ENCODE results near the gene RIPK4. TPM values are rescaled to one million over a fixed set of nuclear protein-coding genes. Genes with fewer than 3 reads are reported as not detected.

RIPK4 gene
- total RNA-seq, 3 donors from 2014 or later (not counting 1 experiment from before 2014, with no cell fraction given) = 0.09 TPM; not detected in 2

DNA sequence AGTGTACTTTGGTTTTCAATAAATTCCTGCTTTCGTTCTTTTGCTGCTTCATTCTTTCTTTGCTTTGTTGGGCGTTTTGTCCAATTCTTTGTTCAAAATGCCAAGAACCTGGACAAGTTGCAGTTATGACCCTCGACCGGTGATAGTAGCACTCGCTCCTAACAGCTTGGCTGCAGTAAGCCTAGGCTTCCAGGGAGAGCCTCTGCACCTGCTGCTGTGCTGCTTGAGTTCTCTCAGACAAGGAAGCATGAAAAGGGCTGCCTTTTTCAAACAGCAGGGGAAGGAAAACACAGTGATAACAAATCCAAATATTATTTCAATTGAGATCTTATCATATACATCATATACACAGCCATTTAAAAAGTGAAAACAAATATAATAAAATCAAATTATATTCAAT, 12.8 kb upstream of the RIPK4 start:
- no peak overlapping the region for H3K4me3 Mint-ChIP-seq
- no peak for ATAC-seq

GRCh38 chr21:41778930-41779600, 12.2 kb upstream of the RIPK4 start:
- no peaks in the 10 kb centered on the region for H3K9me3 ChIP-seq (ENCODE audit: control insufficient read depth, insufficient read depth, low read length)
- H3K27me3 Mint-ChIP-seq (ENCODE audit: low read depth in 2 of 2) = peaks cover 36 to 57% of the 10 kb centered on the region in 2 donors
- DNase-seq = no peak
- no peak for ATAC-seq
- H3K27ac Mint-ChIP-seq = no peak overlapping the region
- no peak overlapping the region for H3K4me3 ChIP-seq (ENCODE audit: low read length)
- H3K4me1 ChIP-seq (ENCODE audit: control insufficient read depth, insufficient read depth, low read length) = no peaks in the 10 kb centered on the region
- no peaks in the 10 kb centered on the region for H3K36me3 ChIP-seq (ENCODE audit: control insufficient read depth, insufficient read depth, low read length)
- TF ChIP-seq, protein P1, sequence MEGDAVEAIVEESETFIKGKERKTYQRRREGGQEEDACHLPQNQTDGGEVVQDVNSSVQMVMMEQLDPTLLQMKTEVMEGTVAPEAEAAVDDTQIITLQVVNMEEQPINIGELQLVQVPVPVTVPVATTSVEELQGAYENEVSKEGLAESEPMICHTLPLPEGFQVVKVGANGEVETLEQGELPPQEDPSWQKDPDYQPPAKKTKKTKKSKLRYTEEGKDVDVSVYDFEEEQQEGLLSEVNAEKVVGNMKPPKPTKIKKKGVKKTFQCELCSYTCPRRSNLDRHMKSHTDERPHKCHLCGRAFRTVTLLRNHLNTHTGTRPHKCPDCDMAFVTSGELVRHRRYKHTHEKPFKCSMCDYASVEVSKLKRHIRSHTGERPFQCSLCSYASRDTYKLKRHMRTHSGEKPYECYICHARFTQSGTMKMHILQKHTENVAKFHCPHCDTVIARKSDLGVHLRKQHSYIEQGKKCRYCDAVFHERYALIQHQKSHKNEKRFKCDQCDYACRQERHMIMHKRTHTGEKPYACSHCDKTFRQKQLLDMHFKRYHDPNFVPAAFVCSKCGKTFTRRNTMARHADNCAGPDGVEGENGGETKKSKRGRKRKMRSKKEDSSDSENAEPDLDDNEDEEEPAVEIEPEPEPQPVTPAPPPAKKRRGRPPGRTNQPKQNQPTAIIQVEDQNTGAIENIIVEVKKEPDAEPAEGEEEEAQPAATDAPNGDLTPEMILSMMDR (IDR thresholded peaks at IDR 0.05) = no peak
- 12% methylated on average over 15 of the region's 16 CpGs for WGBS (ENCODE audit: insufficient coverage)
- intact Hi-C loops (cut with micrococcal nuclease) = no loop called here
- H3K9me3 Mint-ChIP-seq = no peaks in the 10 kb centered on the region
- H3K4me1 Mint-ChIP-seq = peaks cover 0 to 4% of the 10 kb centered on the region in 2 donors
- H3K36me3 Mint-ChIP-seq = no peaks in the 10 kb centered on the region
- peaks cover 18% of the 10 kb centered on the region for H3K27me3 ChIP-seq (ENCODE audit: control insufficient read depth, insufficient read depth, low read length)
- H3K4me3 Mint-ChIP-seq = no peak overlapping the region
- no peak overlapping the region for H3K27ac ChIP-seq (ENCODE audit: low read length)

More for the DNA sequence above, 12.8 kb upstream of the RIPK4 start:
- intact Hi-C loops (cut with micrococcal nuclease) = no loop called here
- Histone ChIP-seq H3K4me3 (ENCODE audit: low read length) (no peak overlapping the region), H3K9me3 (ENCODE audit: control insufficient read depth, insufficient read depth, low read length) (no peaks in the 10 kb centered on the region), H3K4me1 (ENCODE audit: control insufficient read depth, insufficient read depth, low read length) (no peaks in the 10 kb centered on the region), H3K36me3 (ENCODE audit: control insufficient read depth, insufficient read depth, low read length) (no peaks in the 10 kb centered on the region), H3K27ac (ENCODE audit: low read length) (no peak overlapping the region), H3K27me3 (ENCODE audit: control insufficient read depth, insufficient read depth, low read length) (peaks cover 18% of the 10 kb centered on the region)
- WGBS (ENCODE audit: insufficient coverage) = 65% methylated on average over 5 of the region's 5 CpGs
- Mint-ChIP-seq H3K36me3 (no peaks in the 10 kb centered on the region), H3K9me3 (no peaks in the 10 kb centered on the region), H3K27me3 (ENCODE audit: low read depth in 2 of 2) (peaks cover 36 to 57% of the 10 kb centered on the region in 2 donors), H3K27ac (no peak overlapping the region), H3K4me1 (peaks cover 0 to 6% of the 10 kb centered on the region in 2 donors)
- DNase-seq = no peak
- TF ChIP-seq, protein P1 (IDR thresholded peaks at IDR 0.05) = no peak

GRCh38 chr21:41777951-41778815, 11.3 kb upstream of the RIPK4 start:
- H3K36me3 ChIP-seq (ENCODE audit: control insufficient read depth, insufficient read depth, low read length) = no peaks in the 10 kb centered on the region
- H3K27ac Mint-ChIP-seq = no peak overlapping the region
- DNase-seq (no peak), ATAC-seq (no peak)
- no peak overlapping the region for H3K4me3 ChIP-seq (ENCODE audit: low read length)
- no peaks in the 10 kb centered on the region for H3K4me1 Mint-ChIP-seq
- peaks cover 12% of the 10 kb centered on the region for H3K27me3 ChIP-seq (ENCODE audit: control insufficient read depth, insufficient read depth, low read length)
- no peaks in the 10 kb centered on the region for H3K9me3 ChIP-seq (ENCODE audit: control insufficient read depth, insufficient read depth, low read length)
- no peaks in the 10 kb centered on the region for H3K4me1 ChIP-seq (ENCODE audit: control insufficient read depth, insufficient read depth, low read length)
- H3K4me3 Mint-ChIP-seq = no peak overlapping the region
- intact Hi-C loops (cut with micrococcal nuclease) = no loop called here
- H3K36me3 Mint-ChIP-seq = no peaks in the 10 kb centered on the region
- WGBS (ENCODE audit: insufficient coverage) = 31% methylated on average over 44 of the region's 45 CpGs
- TF ChIP-seq, protein P1 (IDR thresholded peaks at IDR 0.05) = no peak
- no peak overlapping the region for H3K27ac ChIP-seq (ENCODE audit: low read length)
- peaks cover 31 to 52% of the 10 kb centered on the region in 2 donors for H3K27me3 Mint-ChIP-seq (ENCODE audit: low read depth in 2 of 2)
- H3K9me3 Mint-ChIP-seq = no peaks in the 10 kb centered on the region

Measured in natural killer cell (primary cell).